Measurements from ENCODE around the gene PARD3. TPM values are rescaled to one million over a fixed set of nuclear protein-coding genes. Genes with fewer than 3 reads are reported as not detected.

The PARD3 gene
- total RNA-seq, 2 experiments from 2014 or later = 0.53 to 0.71 TPM

DNA sequence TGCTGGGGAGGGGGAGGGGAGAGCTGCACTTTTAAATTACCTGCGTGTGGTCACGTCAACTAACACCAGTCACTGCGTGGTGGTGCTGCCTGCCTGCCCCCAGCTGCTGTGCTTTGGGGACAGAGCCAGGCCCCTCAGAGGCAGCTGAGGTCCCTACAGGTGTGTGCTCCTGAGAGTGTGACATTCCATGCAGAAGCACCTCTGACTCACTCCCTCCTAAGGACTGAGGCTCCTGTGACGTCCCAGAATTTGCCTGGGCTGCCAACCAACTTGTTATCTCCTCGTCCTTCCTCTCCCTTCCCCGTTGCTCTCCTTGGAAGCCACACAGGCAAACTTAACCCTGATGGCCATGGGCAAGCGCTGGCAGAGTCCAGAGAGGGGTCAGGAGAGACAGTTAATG, 563.0 kb downstream of the PARD3 start:
- ChIA-PET CTCF (no interaction called here), POLR2A (no interaction called here)
- no peak for DNase-seq
- no peaks in the 10 kb centered on the region for H3K27me3 ChIP-seq (ENCODE audit: control insufficient read depth in 1 of 2, insufficient read depth in 2 of 2, low read length in 2 of 2)
- H3K27ac ChIP-seq (ENCODE audit: low read depth in 1 of 2, low read length in 2 of 2) = no peak overlapping the region
- H3K4me1 ChIP-seq (ENCODE audit: insufficient read depth, low read length) = no peaks in the 10 kb centered on the region
- H3K4me3 ChIP-seq (ENCODE audit: low read length) = no peak overlapping the region
- TF ChIP-seq CTCF (IDR thresholded peaks at IDR 0.05) = no peak
- no peaks in the 10 kb centered on the region for H3K36me3 ChIP-seq (ENCODE audit: insufficient read depth, low read length)
- intact Hi-C loops (cut with DNase I, micrococcal nuclease) = no loop called here
- Mint-ChIP-seq H3K27me3 (no peaks in the 10 kb centered on the region), H3K4me3 (no peak overlapping the region), H3K4me1 (ENCODE audit: low read depth) (peaks cover 4% of the 10 kb centered on the region), H3K9me3 (no peaks in the 10 kb centered on the region), H3K27ac (no peak overlapping the region), H3K36me3 (ENCODE audit: low read depth) (no peaks in the 10 kb centered on the region)
- ATAC-seq (ENCODE audit: poor library complexity) = no peak
- no peaks in the 10 kb centered on the region for H3K9me3 ChIP-seq (ENCODE audit: control insufficient read depth in 1 of 2, insufficient read depth in 1 of 2, low read length in 2 of 2)

DNA sequence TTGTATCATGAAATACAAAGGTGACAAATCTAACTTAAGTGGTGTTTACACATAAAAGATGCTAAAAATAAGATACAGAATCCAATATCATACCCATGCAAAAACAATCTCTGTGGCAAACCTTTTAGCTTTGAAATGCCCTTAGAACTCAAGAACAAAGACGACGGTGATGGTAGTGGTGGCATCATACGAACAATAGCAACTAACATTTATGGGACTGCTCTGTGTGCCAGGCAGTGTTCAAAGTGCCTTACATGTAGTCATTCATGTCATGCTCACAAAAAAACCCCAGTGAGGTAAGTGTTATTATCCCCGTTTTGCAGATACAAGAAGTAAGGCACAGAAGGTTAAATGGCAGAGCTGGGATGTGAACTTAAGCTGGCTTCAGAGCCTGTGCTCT, 563.9 kb downstream of the PARD3 start:
- no peak for TF ChIP-seq CTCF (IDR thresholded peaks at IDR 0.05)
- Histone ChIP-seq H3K36me3 (ENCODE audit: insufficient read depth, low read length) (no peaks in the 10 kb centered on the region), H3K9me3 (ENCODE audit: control insufficient read depth in 1 of 2, insufficient read depth in 1 of 2, low read length in 2 of 2) (no peaks in the 10 kb centered on the region), H3K4me3 (ENCODE audit: low read length) (no peak overlapping the region), H3K27me3 (ENCODE audit: control insufficient read depth in 1 of 2, insufficient read depth in 2 of 2, low read length in 2 of 2) (no peaks in the 10 kb centered on the region), H3K27ac (ENCODE audit: low read depth in 1 of 2, low read length in 2 of 2) (no peak overlapping the region), H3K4me1 (ENCODE audit: insufficient read depth, low read length) (no peaks in the 10 kb centered on the region)
- ATAC-seq (ENCODE audit: poor library complexity) (peak; percentile 29), DNase-seq (peak in 1 of 14 experiments; percentile 4)
- Mint-ChIP-seq H3K4me3 (no peak overlapping the region), H3K4me1 (ENCODE audit: low read depth) (peaks cover 4% of the 10 kb centered on the region), H3K27ac (no peak overlapping the region), H3K27me3 (no peaks in the 10 kb centered on the region), H3K9me3 (no peaks in the 10 kb centered on the region), H3K36me3 (ENCODE audit: low read depth) (no peaks in the 10 kb centered on the region)
- intact Hi-C loops (cut with DNase I, micrococcal nuclease) = no loop called here
- POLR2A ChIA-PET = no interaction called here
- CTCF ChIA-PET = no interaction called here

DNA sequence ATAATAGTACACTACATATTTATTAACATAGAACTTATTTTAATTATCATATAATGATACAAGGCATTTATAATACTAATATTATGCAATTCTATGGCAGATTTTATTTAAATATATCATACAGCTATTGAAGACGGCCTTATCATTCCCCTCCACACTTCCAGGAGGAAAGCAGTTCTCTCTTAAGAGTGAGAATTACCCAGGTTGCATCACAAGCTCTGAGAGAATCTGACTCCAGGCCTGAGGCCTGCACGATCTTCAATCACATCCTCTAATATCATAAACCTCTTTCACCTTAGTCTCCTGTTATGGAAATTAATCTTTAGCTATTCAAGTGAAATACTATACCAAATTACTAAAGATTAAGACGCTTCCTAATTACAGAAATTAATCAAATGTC, 564.4 kb downstream of the PARD3 start:
- Histone ChIP-seq H3K4me1 (ENCODE audit: insufficient read depth, low read length) (no peaks in the 10 kb centered on the region), H3K27me3 (ENCODE audit: control insufficient read depth in 1 of 2, insufficient read depth in 2 of 2, low read length in 2 of 2) (no peaks in the 10 kb centered on the region), H3K9me3 (ENCODE audit: control insufficient read depth in 1 of 2, insufficient read depth in 1 of 2, low read length in 2 of 2) (no peaks in the 10 kb centered on the region), H3K4me3 (ENCODE audit: low read length) (no peak overlapping the region), H3K36me3 (ENCODE audit: insufficient read depth, low read length) (no peaks in the 10 kb centered on the region), H3K27ac (ENCODE audit: low read depth in 1 of 2, low read length in 2 of 2) (no peak overlapping the region)
- ChIA-PET POLR2A (no interaction called here), CTCF (no interaction called here)
- Mint-ChIP-seq H3K4me3 (no peak overlapping the region), H3K36me3 (ENCODE audit: low read depth) (no peaks in the 10 kb centered on the region), H3K9me3 (no peaks in the 10 kb centered on the region), H3K4me1 (ENCODE audit: low read depth) (peaks cover 4% of the 10 kb centered on the region), H3K27ac (no peak overlapping the region), H3K27me3 (no peaks in the 10 kb centered on the region)
- DNase-seq = no peak
- ATAC-seq (ENCODE audit: poor library complexity) = no peak
- TF ChIP-seq CTCF (IDR thresholded peaks at IDR 0.05) = no peak
- intact Hi-C loops (cut with DNase I, micrococcal nuclease) = no loop called here
